ENCODE results near the gene PPP1R36.
A peak's percentile ranks its signal among the peaks of the same experiment; 100 is the strongest.
"Not testable (repeated sequence)": the region's sequence is repeated elsewhere in the genome, so short reads cannot be mapped to it uniquely, and the experiment has no call there.

Gene PPP1R36

GRCh38 chr14:64522591-64523355 is 27.0 kb upstream of the PPP1R36 start:
- DNase-seq, result no peak

DNA sequence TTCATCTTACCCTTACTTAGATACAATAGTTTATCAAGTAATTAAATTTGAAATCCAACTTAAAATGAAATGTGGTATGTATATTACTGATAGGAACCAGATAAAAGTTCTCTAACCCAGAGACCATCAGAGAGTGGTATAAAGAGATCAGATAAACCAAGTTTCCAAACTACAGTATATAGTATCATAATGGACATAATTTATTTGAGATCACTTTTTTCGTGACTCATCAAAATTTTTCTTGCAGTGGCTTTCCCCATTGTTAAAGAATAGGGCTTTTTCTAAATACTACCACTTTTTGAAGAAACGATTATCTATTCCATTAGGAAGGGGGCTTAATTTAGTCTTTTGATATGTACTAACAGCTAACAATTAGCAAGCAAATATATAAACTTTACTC is 24.4 kb upstream of the PPP1R36 start:
- DNase-seq, result no peak

DNA sequence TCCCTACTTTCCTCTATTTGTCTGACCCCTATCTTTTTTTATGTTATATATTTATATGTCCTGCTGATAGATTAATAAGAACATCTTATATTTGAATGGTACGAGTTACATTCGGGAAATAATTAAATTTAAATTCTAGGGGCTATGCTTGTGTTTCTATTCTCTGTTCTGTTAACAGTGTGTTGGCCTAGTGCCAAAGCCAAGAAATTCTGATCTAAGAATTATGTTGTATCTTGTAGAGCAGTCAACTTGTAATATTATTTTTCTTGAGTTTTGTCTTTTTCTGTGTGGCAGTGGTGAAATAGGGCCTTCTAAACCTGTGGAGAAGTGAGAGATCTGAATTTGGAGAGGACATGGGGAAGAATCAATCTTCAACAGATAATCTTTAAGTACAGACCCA is 18.2 kb upstream of the PPP1R36 start:
- DNase-seq, result no peak

- DNase-seq, result peak; percentile 32
Measured at GRCh38 chr14:64536488-64537245, 13.1 kb upstream of the PPP1R36 start.

DNA sequence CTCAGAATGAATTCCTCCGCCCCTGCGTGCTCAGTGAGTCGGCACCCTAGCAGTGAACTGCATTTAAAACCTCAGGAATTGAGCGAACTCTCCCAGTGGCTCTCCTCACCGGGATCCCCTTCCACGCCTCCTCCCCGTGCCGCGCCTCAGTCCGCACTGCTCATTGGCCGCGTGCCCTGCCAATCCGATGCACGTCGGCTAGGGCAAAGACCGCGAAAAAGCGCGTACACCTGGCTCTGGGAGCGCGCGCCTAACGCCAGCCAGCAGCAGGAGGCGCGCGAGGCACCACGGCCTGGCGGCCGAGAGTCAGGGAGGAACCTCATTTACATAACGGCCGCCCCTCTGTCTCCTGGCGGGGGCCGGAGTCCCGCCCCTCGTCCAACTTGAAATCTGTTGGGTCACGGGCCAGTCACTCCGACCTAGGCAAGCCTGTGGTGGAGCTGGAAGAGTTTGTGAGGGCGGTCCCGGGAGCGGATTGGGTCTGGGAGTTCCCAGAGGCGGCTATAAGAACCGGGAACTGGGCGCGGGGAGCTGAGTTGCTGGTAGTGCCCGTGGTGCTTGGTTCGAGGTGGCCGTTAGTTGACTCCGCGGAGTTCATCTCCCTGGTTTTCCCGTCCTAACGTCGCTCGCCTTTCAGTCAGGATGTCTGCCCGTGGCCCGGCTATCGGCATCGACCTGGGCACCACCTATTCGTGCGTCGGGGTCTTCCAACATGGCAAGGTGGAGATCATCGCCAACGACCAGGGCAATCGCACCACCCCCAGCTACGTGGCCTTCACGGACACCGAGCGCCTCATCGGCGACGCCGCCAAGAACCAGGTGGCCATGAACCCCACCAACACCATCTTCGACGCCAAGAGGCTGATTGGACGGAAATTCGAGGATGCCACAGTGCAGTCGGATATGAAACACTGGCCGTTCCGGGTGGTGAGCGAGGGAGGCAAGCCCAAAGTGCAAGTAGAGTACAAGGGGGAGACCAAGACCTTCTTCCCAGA is 9.3 kb upstream of the PPP1R36 start, which contains the start of gene HSPA2:
Gene HSPA2 (plus strand): TSS at position 534 of the 995 bp plus-strand sequence. CDS start 109 bp downstream, at position 643.
- peak; percentile 100 for DNase-seq

- peak; percentile 32 for DNase-seq
Measured at GRCh38 chr14:64541261-64541971, 8.3 kb upstream of the PPP1R36 start.

DNA sequence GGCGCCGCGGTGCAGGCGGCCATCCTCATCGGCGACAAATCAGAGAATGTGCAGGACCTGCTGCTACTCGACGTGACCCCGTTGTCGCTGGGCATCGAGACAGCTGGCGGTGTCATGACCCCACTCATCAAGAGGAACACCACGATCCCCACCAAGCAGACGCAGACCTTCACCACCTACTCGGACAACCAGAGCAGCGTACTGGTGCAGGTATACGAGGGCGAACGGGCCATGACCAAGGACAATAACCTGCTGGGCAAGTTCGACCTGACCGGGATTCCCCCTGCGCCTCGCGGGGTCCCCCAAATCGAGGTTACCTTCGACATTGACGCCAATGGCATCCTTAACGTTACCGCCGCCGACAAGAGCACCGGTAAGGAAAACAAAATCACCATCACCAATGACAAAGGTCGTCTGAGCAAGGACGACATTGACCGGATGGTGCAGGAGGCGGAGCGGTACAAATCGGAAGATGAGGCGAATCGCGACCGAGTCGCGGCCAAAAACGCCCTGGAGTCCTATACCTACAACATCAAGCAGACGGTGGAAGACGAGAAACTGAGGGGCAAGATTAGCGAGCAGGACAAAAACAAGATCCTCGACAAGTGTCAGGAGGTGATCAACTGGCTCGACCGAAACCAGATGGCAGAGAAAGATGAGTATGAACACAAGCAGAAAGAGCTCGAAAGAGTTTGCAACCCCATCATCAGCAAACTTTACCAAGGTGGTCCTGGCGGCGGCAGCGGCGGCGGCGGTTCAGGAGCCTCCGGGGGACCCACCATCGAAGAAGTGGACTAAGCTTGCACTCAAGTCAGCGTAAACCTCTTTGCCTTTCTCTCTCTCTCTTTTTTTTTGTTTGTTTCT is 7.6 kb upstream of the PPP1R36 start:
- DNase-seq, result peak; percentile 13

DNA sequence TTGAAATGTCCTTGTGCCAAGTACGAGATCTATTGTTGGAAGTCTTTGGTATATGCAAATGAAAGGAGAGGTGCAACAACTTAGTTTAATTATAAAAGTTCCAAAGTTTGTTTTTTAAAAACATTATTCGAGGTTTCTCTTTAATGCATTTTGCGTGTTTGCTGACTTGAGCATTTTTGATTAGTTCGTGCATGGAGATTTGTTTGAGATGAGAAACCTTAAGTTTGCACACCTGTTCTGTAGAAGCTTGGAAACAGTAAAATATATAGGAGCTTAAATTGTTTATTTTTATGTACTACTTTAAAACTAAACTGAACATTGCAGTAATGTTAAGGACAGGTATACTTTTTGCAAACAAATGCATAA is 6.9 kb upstream of the PPP1R36 start:
- DNase-seq, result no peak

DNA sequence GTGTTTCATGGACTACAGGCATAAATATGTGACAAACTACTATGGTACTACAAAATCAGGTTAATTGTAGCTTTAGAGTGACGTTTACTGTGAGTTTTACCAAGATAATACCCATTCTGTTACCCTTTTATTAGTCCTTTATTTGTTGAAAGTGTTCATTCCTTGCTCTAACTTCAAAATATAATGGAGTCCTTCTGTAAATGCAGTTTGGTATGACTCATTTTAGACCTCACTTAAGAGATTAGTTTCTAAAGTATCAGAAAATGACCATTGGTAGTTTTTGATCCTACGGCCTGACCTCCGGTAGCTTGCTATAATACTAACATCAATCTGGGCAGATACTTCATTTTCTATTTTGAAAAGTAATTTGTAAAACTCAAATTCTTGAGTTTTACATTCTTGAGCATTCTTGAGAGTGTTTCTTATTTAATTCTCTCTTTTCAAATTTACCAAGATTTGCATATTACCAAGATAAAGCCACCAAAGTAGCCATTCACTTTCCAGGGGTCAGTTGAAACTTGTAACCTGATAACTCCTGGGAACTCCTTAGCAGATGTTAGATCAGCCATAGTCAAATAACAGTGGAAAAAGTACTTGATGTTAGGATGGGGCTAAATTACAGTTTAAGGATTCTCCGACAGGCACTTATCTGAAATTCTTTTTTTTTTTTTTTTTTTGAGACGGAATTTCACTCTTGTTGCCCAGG is 5.0 kb upstream of the PPP1R36 start:
- no peak for DNase-seq

DNA sequence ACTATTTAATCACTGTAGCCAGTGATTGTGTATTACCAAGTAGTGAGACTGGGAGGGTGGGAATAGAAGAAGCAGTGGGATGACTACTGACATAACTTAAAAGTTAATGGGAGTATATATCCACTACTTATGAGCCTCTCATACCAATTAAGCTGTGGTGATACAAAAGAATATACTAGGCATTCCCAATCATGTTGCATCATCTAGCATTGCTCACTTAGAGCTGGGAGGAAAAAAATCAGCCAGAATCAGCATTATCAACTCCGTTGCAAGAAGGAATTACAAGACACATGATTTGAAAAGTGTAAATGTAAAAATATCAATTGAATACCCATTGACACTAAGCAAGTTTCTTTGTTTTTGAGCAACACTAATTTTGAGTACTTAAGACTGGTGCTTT is 745 bp upstream of the PPP1R36 start:
- no peak for DNase-seq

DNA sequence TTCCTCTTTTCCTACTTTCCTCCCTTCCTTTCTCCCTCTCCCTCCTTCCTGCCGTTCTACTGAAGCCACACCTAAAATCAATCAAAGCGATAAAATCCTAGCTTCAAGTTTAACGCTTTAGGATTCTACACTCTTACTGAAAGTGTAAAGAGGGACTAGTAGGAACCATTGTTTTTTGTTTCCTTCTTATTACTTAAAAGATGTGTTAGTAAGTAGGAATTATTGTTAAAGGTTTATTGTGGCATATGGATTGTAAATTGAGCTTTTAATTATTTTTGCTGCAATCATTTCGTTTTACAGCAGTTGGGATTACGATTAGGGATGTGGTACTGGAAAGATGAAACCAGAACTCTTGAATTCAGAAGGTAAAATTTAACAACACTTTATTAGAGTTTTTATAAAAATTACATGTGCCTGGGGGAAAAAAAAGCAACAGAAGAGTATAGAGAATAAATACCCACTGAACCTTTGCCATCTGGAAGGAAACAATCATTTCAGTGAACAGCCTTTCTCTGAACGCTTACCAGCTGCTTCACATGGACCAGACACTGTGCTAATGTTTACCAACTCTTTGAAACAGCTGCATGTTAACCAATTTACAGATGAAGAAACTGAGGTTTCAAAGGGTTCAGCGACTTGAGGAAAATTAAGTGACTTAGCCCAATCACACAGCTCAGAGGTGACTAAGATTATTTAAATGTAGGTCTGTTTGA is 1.0 kb downstream of the PPP1R36 start:
- no peak for DNase-seq

DNA sequence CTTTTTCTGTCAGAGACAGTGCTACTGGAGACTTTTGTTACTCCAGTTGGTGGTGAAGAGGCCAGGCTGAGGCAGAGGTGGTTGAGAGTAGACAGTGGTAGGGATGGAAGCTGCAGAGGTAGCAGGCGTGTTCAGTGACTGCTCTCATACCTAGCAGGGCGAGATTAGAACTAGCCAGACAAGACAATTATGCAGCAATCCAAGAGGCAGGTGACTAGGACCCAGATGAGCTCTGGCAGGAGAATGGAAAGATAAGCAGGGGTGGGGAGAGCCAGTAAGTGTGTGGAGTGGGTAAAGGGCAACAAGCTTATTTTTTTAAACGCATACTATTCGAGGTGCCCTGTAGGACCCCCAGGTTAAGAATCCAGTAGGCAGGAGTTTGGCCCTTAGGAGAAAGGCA is 4.8 kb downstream of the PPP1R36 start:
- DNase-seq, result no peak

DNA sequence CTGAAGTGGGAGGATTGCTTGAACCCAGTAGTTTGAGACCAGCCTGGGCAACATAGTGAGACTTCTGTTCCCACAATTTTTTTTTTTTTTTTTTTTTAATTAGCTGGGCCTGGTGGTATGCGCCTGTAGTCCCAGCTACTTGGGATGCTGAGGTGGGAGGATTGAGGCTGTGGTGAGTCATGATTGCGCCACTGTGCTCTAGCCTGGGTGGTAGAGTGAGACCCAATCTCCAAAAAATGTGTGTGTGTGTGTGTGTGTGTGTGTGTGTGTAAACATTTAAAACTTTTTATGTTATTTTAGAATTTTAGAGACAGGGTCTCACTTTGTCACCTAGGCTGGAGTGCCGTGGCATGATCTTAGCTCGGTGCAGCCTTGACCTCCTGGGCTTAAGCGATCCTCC is 6.8 kb downstream of the PPP1R36 start:
- peak; percentile 94 for DNase-seq

- DNase-seq, result not testable (repeated sequence)
Measured at GRCh38 chr14:64558216-64558615, 8.5 kb downstream of the PPP1R36 start.

DNA sequence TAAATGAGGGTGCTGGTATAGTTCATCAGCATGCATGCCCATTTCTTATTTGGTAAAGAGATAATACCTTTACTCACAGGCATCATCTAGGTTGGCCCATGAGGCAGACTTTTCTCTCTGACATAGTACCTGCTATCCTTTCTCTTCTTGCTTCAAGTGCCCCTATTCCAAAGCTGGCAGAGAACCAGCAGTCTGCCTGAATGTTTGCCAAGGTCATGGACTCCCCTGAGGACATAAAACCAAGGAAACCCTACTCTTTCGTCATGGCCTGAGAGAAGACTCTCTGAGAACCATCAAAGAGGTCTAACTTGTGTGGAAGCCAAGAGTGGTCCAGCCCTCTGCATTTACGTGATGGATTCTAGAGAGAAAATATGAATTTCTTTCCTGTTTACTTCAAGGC is 11.9 kb downstream of the PPP1R36 start:
- DNase-seq, result peak; percentile 15

DNA sequence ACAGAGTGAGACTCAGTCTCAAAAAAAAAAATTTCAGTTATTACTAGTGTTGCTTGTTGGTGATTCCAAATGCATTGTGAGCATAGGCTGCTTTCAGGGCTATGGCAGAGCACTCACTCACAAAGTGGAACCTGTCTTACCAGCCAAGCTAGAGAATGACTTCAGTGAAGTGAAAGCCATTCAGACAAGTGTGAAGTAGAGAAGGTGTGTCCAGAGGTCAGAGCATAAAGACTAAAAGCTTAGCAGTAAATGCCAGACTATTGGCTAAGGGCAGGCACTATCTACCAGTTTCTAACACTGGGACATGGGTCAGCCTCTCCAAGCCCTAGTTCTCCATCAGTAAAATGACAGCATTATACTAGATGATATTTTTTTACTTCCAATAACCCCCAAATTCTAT is 12.7 kb downstream of the PPP1R36 start:
- no peak for DNase-seq

DNA sequence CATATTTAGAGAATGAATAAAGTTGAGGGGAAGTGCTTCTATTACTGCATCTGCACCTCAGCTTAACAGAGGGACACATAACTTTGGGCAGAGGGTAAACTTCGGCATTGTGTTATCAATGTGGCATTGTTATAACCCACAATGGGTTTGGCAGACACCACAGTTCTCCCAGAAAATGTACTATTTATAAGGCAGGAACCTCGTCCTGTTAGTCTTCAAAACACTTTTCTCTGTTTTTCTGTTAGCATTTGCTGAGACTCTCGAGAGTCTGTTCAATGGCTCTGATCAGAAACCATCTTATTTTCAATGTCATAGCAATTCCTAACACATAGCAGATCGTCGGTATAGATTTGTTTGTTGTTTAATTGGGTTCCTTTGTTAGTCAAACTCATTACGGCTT is 13.9 kb downstream of the PPP1R36 start:
- DNase-seq, result no peak

- no peak for DNase-seq
Measured at GRCh38 chr14:64566651-64567122, 16.9 kb downstream of the PPP1R36 start.

DNA sequence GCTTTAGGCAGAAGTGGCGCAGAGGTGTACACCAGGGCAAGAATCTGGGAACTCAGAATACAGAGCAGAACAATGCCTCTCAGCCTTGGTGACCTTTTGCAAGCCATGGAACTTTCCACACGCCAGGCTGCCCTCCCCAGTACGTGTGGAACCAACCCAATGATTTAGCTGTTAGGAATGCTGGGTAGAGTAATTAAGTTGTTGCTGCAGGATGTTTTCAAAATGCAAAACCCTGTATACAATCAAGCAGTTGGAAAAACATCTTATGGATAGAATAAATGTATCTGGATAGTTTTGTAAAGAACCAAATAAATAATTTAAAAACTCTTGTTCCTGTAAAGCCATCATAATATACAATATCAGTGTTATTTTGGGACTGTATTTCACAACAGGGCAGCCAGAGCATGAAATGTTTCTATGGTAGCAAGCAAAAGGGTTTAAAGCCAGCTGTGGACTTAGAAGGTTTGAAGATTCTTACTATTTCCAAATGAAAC is 19.4 kb downstream of the PPP1R36 start:
- peak; percentile 77 for DNase-seq

- not testable (repeated sequence) for DNase-seq
Measured at GRCh38 chr14:64569646-64570045, 19.9 kb downstream of the PPP1R36 start.

Measured in EL (cell line).